Endothelial cell of umbilical vein (primary cell): ENCODE measurements around the gene ATP6V1B1. TPM values are rescaled to one million over a fixed set of nuclear protein-coding genes. Genes with fewer than 3 reads are reported as not detected.

ENCODE experiments used
- BruUV-seq: library from RNA; stranded (reverse); fragments of 400-500 nt; replicated peaks from 2 replicates; lab custom pipeline; 2021; lab: Mats Ljungman, UMichigan
- CTCF ChIA-PET: fragments of 300-600, 350-600 bp; sonication (Branson Sonifier 250); formaldehyde crosslinking; loops from one replicate; lab custom pipeline; 2021; ENCODE audit warnings: antibody characterized with exemption, inconsistent platforms; lab: Charles Lee
- POLR2A ChIA-PET: fragments of 300-600, 350-600 bp; sonication (Branson Sonifier 250); formaldehyde crosslinking; loops from one replicate; lab custom pipeline; 2021; ENCODE audit warnings: antibody characterized with exemption, inconsistent platforms; lab: Charles Lee
- DNase-seq: peaks from one replicate; pipeline ENCODE4 v3.0.0-alpha.2; 2011; ENCODE audit warnings: low read depth, low spot score
- FAIRE-seq: peaks from 2 replicates; lab custom pipeline; 2011; peaks lifted over from hg19 to GRCh38; lab: Jason Lieb, UNC
- H2AFZ ChIP-seq: 2 replicates; pipeline ENCODE4 v1.6.0; 2012; ENCODE audit warnings: low read depth, low read length, control low read depth, inconsistent platforms
- H3K27ac ChIP-seq: 2 replicates; pipeline ENCODE4 v1.5.1; 2011; ENCODE audit warnings: low read depth, mild to moderate bottlenecking, control low read depth, low read length, moderate library complexity; ENCODE audit not compliant: insufficient read depth
- H3K27me3 ChIP-seq, 2 experiments: 2 replicates each; pipeline versions ENCODE4 v1.6.0 to v1.6.1; 2011; ENCODE audit warnings: low read length in 2 of 2, mixed read lengths in 1 of 2; ENCODE audit not compliant: control insufficient read depth in 2 of 2, insufficient read depth in 2 of 2
- H3K36me3 ChIP-seq, 2 experiments: 2 replicates in 1 of 2; 3 replicates in 1 of 2; pipeline ENCODE4 v1.5.1; 2011; ENCODE audit warnings: low read length in 2 of 2, mild to moderate bottlenecking in 1 of 2, moderate library complexity in 1 of 2; ENCODE audit not compliant: control insufficient read depth in 2 of 2, insufficient read depth in 2 of 2; ENCODE audit errors: extremely low read depth in 1 of 2
- H3K4me1 ChIP-seq: 3 replicates; pipeline ENCODE4 v1.5.1; 2011; ENCODE audit warnings: mild to moderate bottlenecking, low read length; ENCODE audit not compliant: control insufficient read depth, insufficient read depth; ENCODE audit errors: extremely low read depth
- H3K4me2 ChIP-seq: 2 replicates; pipeline ENCODE4 v1.6.1; 2011; ENCODE audit warnings: low read length, control low read depth, mixed read lengths; ENCODE audit not compliant: insufficient read depth
- H3K4me3 ChIP-seq, 3 experiments: fragments of 200-600 bp in 1 of 3; sonication (generic), shearing (Covaris generic) in 1 of 3; replicated peaks in 1 of 3; 2 replicates each; pipeline ENCODE4 v1.5.1; 2011 to 2016; ENCODE audit warnings: control low read depth in 3 of 3, low read length in 3 of 3, mild to moderate bottlenecking in 2 of 3, inconsistent platforms in 1 of 3, low read depth in 1 of 3, moderate library complexity in 1 of 3; ENCODE audit not compliant: insufficient read depth in 1 of 3
- H3K79me2 ChIP-seq: 2 replicates; pipeline ENCODE4 v1.6.0; 2012; ENCODE audit warnings: low read length, inconsistent platforms; ENCODE audit not compliant: control insufficient read depth, insufficient read depth
- H3K9ac ChIP-seq: replicated peaks from 2 replicates; pipeline ENCODE3; 2011; ENCODE audit warnings: low read length, control low read depth; ENCODE audit not compliant: insufficient read depth; ENCODE audit errors: extremely low read depth
- H3K9me1 ChIP-seq: replicated peaks from 3 replicates; pipeline ENCODE4 v1.6.0; 2011; ENCODE audit warnings: mild to moderate bottlenecking, low read length; ENCODE audit not compliant: control insufficient read depth, insufficient read depth; ENCODE audit errors: extremely low read depth
- H3K9me3 ChIP-seq: replicated peaks from 2 replicates; pipeline ENCODE4 v1.5.1; 2012; ENCODE audit warnings: low read length, inconsistent platforms; ENCODE audit not compliant: control insufficient read depth, insufficient read depth
- H4K20me1 ChIP-seq: replicated peaks from 2 replicates; pipeline ENCODE3; 2011; ENCODE audit warnings: mild to moderate bottlenecking, low read length; ENCODE audit not compliant: control insufficient read depth, insufficient read depth; ENCODE audit errors: extremely low read depth
- CTCF ChIP-seq, 2 donors: IDR thresholded peaks; 1 replicate in 1 of 2; 2 replicates in 1 of 2; pipeline ENCODE4 v1.5.1; 2011; ENCODE audit warnings: low read length in 2 of 2, mild to moderate bottlenecking in 2 of 2, moderate library complexity in 2 of 2, control low read depth in 1 of 2, inconsistent platforms in 1 of 2, low read depth in 1 of 2; ENCODE audit not compliant: insufficient read depth in 1 of 2; ENCODE audit errors: extremely low read depth in 1 of 2
- EZH2 ChIP-seq: IDR thresholded peaks from 2 replicates; pipeline ENCODE4 v1.6.1; 2012; ENCODE audit warnings: borderline replicate concordance, low read depth, mild to moderate bottlenecking, moderate library complexity, low read length, inconsistent platforms; ENCODE audit not compliant: severe bottlenecking
- FOS ChIP-seq: IDR thresholded peaks from 2 replicates; pipeline ENCODE4 v1.6.1; 2011; ENCODE audit warnings: mild to moderate bottlenecking, low read length, moderate library complexity, borderline replicate concordance; ENCODE audit not compliant: insufficient read depth
- GATA2 ChIP-seq: IDR thresholded peaks from 2 replicates; pipeline ENCODE4 v1.7.0; 2011; ENCODE audit warnings: low read depth, mild to moderate bottlenecking, moderate library complexity, mixed read lengths, low read length; ENCODE audit not compliant: insufficient read length, insufficient read depth
- JUN ChIP-seq: IDR thresholded peaks from 2 replicates; pipeline ENCODE4 v1.6.1; 2011; ENCODE audit warnings: borderline replicate concordance, low read depth; ENCODE audit not compliant: insufficient read length, insufficient read depth
- POLR2A ChIP-seq: IDR thresholded peaks from 2 replicates; pipeline ENCODE4 v1.6.1; 2012; ENCODE audit warnings: low read depth, mild to moderate bottlenecking, control low read depth, low read length
- POLR2AphosphoS5 ChIP-seq: IDR thresholded peaks from 2 replicates; pipeline ENCODE4 v1.6.1; 2012; ENCODE audit warnings: low read depth, mild to moderate bottlenecking, control low read depth, low read length, moderate library complexity; ENCODE audit not compliant: insufficient read depth
- dilution Hi-C: fragments of 300-500 bp; cut with MboI; formaldehyde crosslinking; loops from one replicate; pipeline ENCODE4 v1.15.0; 2019; ENCODE audit warnings: low sequenced_read_pairs; ENCODE audit not compliant: extremely low pct_ligation_motif_present
- intact Hi-C: fragments of 100-400 bp; cut with micrococcal nuclease; formaldehyde crosslinking; loops from one replicate; pipeline ENCODE4 v1.10.0; 2022
- polyA plus RNA-seq, 4 experiments: library from polyadenylated mRNA; depleted of rRNA in 3 of 4; stranded (reverse) in 3 of 4; unstranded in 1 of 4; fragments of >200 nt; gene quantifications; 2 replicates each; pipeline versions ENCODE4 v1.2.1 to v1.2.3, GENCODE V29; 2011 to 2012; ENCODE audit warnings: missing spikeins in 1 of 4
- total RNA-seq: library from RNA; stranded (reverse); gene quantifications from 2 replicates; pipeline ENCODE4 v1.2.3, GENCODE V29; 2021
- TF ChIP-seq, protein P1 (sequence below): IDR thresholded peaks from 2 replicates; pipeline ENCODE4 v1.6.1; 2011; ENCODE audit not compliant: insufficient read depth, insufficient read length

Gene ATP6V1B1
- total and polyA plus RNA-seq, 2 donors (not counting 3 experiments of a cell fraction or from before 2014, with no cell fraction given) = 0.77 TPM; not detected in 1

DNA sequence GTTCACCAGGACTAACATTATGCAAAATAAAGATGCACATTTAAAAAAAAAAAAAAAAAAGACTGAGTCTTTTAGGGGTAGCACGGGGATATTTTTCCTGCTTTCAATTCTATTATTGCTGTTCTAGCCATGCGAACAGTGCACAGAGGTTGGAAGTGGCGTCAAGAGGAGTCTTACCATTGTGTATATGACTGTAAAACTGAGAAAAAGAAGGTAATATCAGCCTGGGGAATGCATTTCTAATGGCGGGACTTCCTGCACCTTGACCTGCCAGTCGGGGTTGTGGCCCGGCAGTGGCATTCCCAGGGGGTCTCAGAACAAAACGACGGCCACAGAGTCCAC, 48.5 kb upstream of the ATP6V1B1 start:
- H3K4me2 ChIP-seq = no peak overlapping the region
- H3K79me2 ChIP-seq = no peaks in the 10 kb centered on the region
- no peak overlapping the region for H3K4me3 ChIP-seq
- ChIA-PET CTCF (no interaction called here), POLR2A (no interaction called here)
- H3K27ac ChIP-seq = no peak overlapping the region
- DNase-seq (no peak), FAIRE-seq (no peak)
- TF ChIP-seq, protein P1, sequence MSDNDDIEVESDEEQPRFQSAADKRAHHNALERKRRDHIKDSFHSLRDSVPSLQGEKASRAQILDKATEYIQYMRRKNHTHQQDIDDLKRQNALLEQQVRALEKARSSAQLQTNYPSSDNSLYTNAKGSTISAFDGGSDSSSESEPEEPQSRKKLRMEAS = no peak
- no peak for TF ChIP-seq EZH2
- TF ChIP-seq POLR2AphosphoS5 = no peak
- no peak for TF ChIP-seq JUN
- no peak for TF ChIP-seq GATA2
- no peak for TF ChIP-seq FOS
- no peak for TF ChIP-seq POLR2A
- no peak for TF ChIP-seq CTCF (IDR thresholded peaks at IDR 0.05; ENCODE audit: extremely low read depth in 1 of 2, insufficient read depth in 1 of 2, low read depth in 1 of 2, low read length in 2 of 2)
- H3K9me3 ChIP-seq = no peaks in the 10 kb centered on the region
- no peaks in the 10 kb centered on the region for H3K9me1 ChIP-seq
- H2AFZ ChIP-seq = no peak overlapping the region
- no peaks in the 10 kb centered on the region for H3K36me3 ChIP-seq
- dilution Hi-C loops (no loop called here), intact Hi-C loops (no loop called here)
- H3K4me1 ChIP-seq = peaks cover 8% of the 10 kb centered on the region
- no TSS peak for BruUV-seq
- H3K27me3 ChIP-seq = peaks cover 84 to 98% of the 10 kb centered on the region in 2 experiments
- H3K9ac ChIP-seq = no peak overlapping the region
- no peaks in the 10 kb centered on the region for H4K20me1 ChIP-seq
